ENCODE measurements around the gene IMP3.

GRCh38 chr15:75640483-75641178 lies 607 bp upstream of the IMP3 start:
- no peak for TF ChIP-seq SUZ12 (IDR thresholded peaks at IDR 0.05; ENCODE audit: extremely low read depth, insufficient read depth, insufficient read length)
- TF ChIP-seq ZNF274 (IDR thresholded peaks at IDR 0.05; ENCODE audit: low read depth, low read length), result no peak

Data from NT2/D1 (cell line).